ENCODE measurements around the gene HAUS8. TPM values are rescaled to one million over a fixed set of nuclear protein-coding genes. Genes with fewer than 3 reads are reported as not detected.

HAUS8 gene
- polyA plus RNA-seq, 1 donor, result 9.4 TPM

GRCh38 chr19:17075864-17076542 is 751 bp upstream of the HAUS8 start:
- Histone ChIP-seq H3K36me3 (ENCODE audit: control insufficient read depth, insufficient read depth, low read length) (peaks cover 8% of the 10 kb centered on the region), H3K4me3 (ENCODE audit: low read length) (peak overlapping the region; percentile 77), H3K9me3 (ENCODE audit: control insufficient read depth, low read depth, low read length) (no peaks in the 10 kb centered on the region), H3K27ac (ENCODE audit: low read length) (peak overlapping the region; percentile 50), H3K27me3 (ENCODE audit: control insufficient read depth, insufficient read depth, low read length) (no peaks in the 10 kb centered on the region), H3K4me1 (ENCODE audit: control insufficient read depth, insufficient read depth, low read length) (peaks cover 11% of the 10 kb centered on the region)
- 0% methylated on average over 3 of the region's 43 CpGs for WGBS (ENCODE audit: insufficient coverage, low lambda C conversion rate)
- DNase-seq, result peak in 1 of 2 donors; percentile 45

- Histone ChIP-seq H3K27me3 (ENCODE audit: control insufficient read depth, insufficient read depth, low read length) (no peaks in the 10 kb centered on the region), H3K4me3 (ENCODE audit: low read length) (peak overlapping the region; percentile 69), H3K4me1 (ENCODE audit: control insufficient read depth, insufficient read depth, low read length) (peaks cover 11% of the 10 kb centered on the region), H3K36me3 (ENCODE audit: control insufficient read depth, insufficient read depth, low read length) (peaks cover 8% of the 10 kb centered on the region), H3K9me3 (ENCODE audit: control insufficient read depth, low read depth, low read length) (no peaks in the 10 kb centered on the region), H3K27ac (ENCODE audit: low read length) (peak overlapping the region; percentile 60)
- WGBS (ENCODE audit: insufficient coverage, low lambda C conversion rate), result no CpG with 5 or more reads among the region's 11 CpGs
- DNase-seq, result no peak
Measured at GRCh38 chr19:17074634-17075034, 618 bp downstream of the HAUS8 start.

- Histone ChIP-seq H3K27ac (ENCODE audit: low read length) (no peak overlapping the region), H3K4me1 (ENCODE audit: control insufficient read depth, insufficient read depth, low read length) (peaks cover 9% of the 10 kb centered on the region), H3K4me3 (ENCODE audit: low read length) (peak overlapping the region; percentile 69), H3K36me3 (ENCODE audit: control insufficient read depth, insufficient read depth, low read length) (peaks cover 8% of the 10 kb centered on the region), H3K9me3 (ENCODE audit: control insufficient read depth, low read depth, low read length) (no peaks in the 10 kb centered on the region), H3K27me3 (ENCODE audit: control insufficient read depth, insufficient read depth, low read length) (no peaks in the 10 kb centered on the region)
- DNase-seq, result peak in 1 of 2 donors; percentile 31
- 93% methylated on average over 3 of the region's 18 CpGs for WGBS (ENCODE audit: insufficient coverage, low lambda C conversion rate)
Measured at GRCh38 chr19:17073869-17074633, 1.2 kb downstream of the HAUS8 start.

- WGBS (ENCODE audit: insufficient coverage, low lambda C conversion rate), result no CpG with 5 or more reads among the region's 7 CpGs
- Histone ChIP-seq H3K4me3 (ENCODE audit: low read length) (no peak overlapping the region), H3K27ac (ENCODE audit: low read length) (no peak overlapping the region), H3K9me3 (ENCODE audit: control insufficient read depth, low read depth, low read length) (no peaks in the 10 kb centered on the region), H3K4me1 (ENCODE audit: control insufficient read depth, insufficient read depth, low read length) (peaks cover 4% of the 10 kb centered on the region), H3K36me3 (ENCODE audit: control insufficient read depth, insufficient read depth, low read length) (peaks cover 19% of the 10 kb centered on the region), H3K27me3 (ENCODE audit: control insufficient read depth, insufficient read depth, low read length) (no peaks in the 10 kb centered on the region)
- peak in 1 of 2 donors; percentile 41 for DNase-seq
Measured at GRCh38 chr19:17070912-17071311, 4.3 kb downstream of the HAUS8 start.

- WGBS (ENCODE audit: insufficient coverage, low lambda C conversion rate), result no CpG with 5 or more reads among the region's 12 CpGs
- Histone ChIP-seq H3K36me3 (ENCODE audit: control insufficient read depth, insufficient read depth, low read length) (peaks cover 19% of the 10 kb centered on the region), H3K4me1 (ENCODE audit: control insufficient read depth, insufficient read depth, low read length) (peaks cover 4% of the 10 kb centered on the region), H3K27me3 (ENCODE audit: control insufficient read depth, insufficient read depth, low read length) (no peaks in the 10 kb centered on the region), H3K4me3 (ENCODE audit: low read length) (no peak overlapping the region), H3K27ac (ENCODE audit: low read length) (no peak overlapping the region), H3K9me3 (ENCODE audit: control insufficient read depth, low read depth, low read length) (no peaks in the 10 kb centered on the region)
- no peak for DNase-seq
Measured at GRCh38 chr19:17070421-17070820, 4.8 kb downstream of the HAUS8 start.

DNA sequence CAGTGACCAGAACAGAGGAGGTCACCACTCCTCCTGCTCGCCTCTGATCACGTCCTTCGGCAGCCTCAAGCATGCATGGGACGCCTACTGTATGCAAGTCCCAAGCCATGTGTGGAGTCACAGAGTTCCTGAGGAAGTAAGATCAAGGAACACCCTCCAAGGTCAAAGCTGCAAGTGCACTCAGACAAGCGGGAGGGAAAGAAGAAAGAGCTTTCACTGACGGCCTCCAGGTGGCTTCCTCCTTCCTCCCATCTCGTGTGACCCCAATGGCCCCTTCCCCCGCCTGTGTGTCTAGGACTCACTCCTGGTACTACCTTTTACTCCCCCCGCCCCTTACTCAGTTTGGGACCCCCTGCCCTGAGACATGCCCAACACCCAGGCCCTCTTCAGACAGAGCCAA is 6.1 kb downstream of the HAUS8 start:
- DNase-seq, result no peak
- Histone ChIP-seq H3K4me3 (ENCODE audit: low read length) (no peak overlapping the region), H3K36me3 (ENCODE audit: control insufficient read depth, insufficient read depth, low read length) (peaks cover 19% of the 10 kb centered on the region), H3K27ac (ENCODE audit: low read length) (no peak overlapping the region), H3K27me3 (ENCODE audit: control insufficient read depth, insufficient read depth, low read length) (no peaks in the 10 kb centered on the region), H3K9me3 (ENCODE audit: control insufficient read depth, low read depth, low read length) (no peaks in the 10 kb centered on the region), H3K4me1 (ENCODE audit: control insufficient read depth, insufficient read depth, low read length) (peaks cover 3% of the 10 kb centered on the region)
- WGBS (ENCODE audit: insufficient coverage, low lambda C conversion rate), result no CpG with 5 or more reads among the region's 9 CpGs

GRCh38 chr19:17063428-17063827 is 11.8 kb downstream of the HAUS8 start:
- Histone ChIP-seq H3K9me3 (ENCODE audit: control insufficient read depth, low read depth, low read length) (no peaks in the 10 kb centered on the region), H3K4me3 (ENCODE audit: low read length) (no peak overlapping the region), H3K4me1 (ENCODE audit: control insufficient read depth, insufficient read depth, low read length) (no peaks in the 10 kb centered on the region), H3K27me3 (ENCODE audit: control insufficient read depth, insufficient read depth, low read length) (no peaks in the 10 kb centered on the region), H3K27ac (ENCODE audit: low read length) (no peak overlapping the region), H3K36me3 (ENCODE audit: control insufficient read depth, insufficient read depth, low read length) (peaks cover 29% of the 10 kb centered on the region)
- WGBS (ENCODE audit: insufficient coverage, low lambda C conversion rate), result 83% methylated on average over 1 of the region's 2 CpGs
- DNase-seq, result no peak

GRCh38 chr19:17061691-17062090 is 13.6 kb downstream of the HAUS8 start:
- Histone ChIP-seq H3K9me3 (ENCODE audit: control insufficient read depth, low read depth, low read length) (no peaks in the 10 kb centered on the region), H3K27ac (ENCODE audit: low read length) (no peak overlapping the region), H3K4me3 (ENCODE audit: low read length) (no peak overlapping the region), H3K4me1 (ENCODE audit: control insufficient read depth, insufficient read depth, low read length) (no peaks in the 10 kb centered on the region), H3K27me3 (ENCODE audit: control insufficient read depth, insufficient read depth, low read length) (no peaks in the 10 kb centered on the region), H3K36me3 (ENCODE audit: control insufficient read depth, insufficient read depth, low read length) (peaks cover 37% of the 10 kb centered on the region)
- WGBS (ENCODE audit: insufficient coverage, low lambda C conversion rate), result no CpG with 5 or more reads among the region's 7 CpGs
- DNase-seq, result no peak

- WGBS (ENCODE audit: insufficient coverage, low lambda C conversion rate), result 83% methylated on average over 1 of the region's 3 CpGs
- Histone ChIP-seq H3K4me1 (ENCODE audit: control insufficient read depth, insufficient read depth, low read length) (no peaks in the 10 kb centered on the region), H3K27me3 (ENCODE audit: control insufficient read depth, insufficient read depth, low read length) (no peaks in the 10 kb centered on the region), H3K4me3 (ENCODE audit: low read length) (no peak overlapping the region), H3K9me3 (ENCODE audit: control insufficient read depth, low read depth, low read length) (no peaks in the 10 kb centered on the region), H3K36me3 (ENCODE audit: control insufficient read depth, insufficient read depth, low read length) (peaks cover 34% of the 10 kb centered on the region), H3K27ac (ENCODE audit: low read length) (no peak overlapping the region)
- no peak for DNase-seq
Measured at GRCh38 chr19:17061205-17061604, 14.0 kb downstream of the HAUS8 start.

GRCh38 chr19:17060802-17061201 is 14.4 kb downstream of the HAUS8 start:
- no peaks in the 10 kb centered on the region for H3K9me3 ChIP-seq (ENCODE audit: control insufficient read depth, low read depth, low read length)
- no peaks in the 10 kb centered on the region for H3K4me1 ChIP-seq (ENCODE audit: control insufficient read depth, insufficient read depth, low read length)
- no peak overlapping the region for H3K4me3 ChIP-seq (ENCODE audit: low read length)
- H3K27ac ChIP-seq (ENCODE audit: low read length), result no peak overlapping the region
- 96% methylated on average over 3 of the region's 3 CpGs for WGBS (ENCODE audit: insufficient coverage, low lambda C conversion rate)
- no peaks in the 10 kb centered on the region for H3K27me3 ChIP-seq (ENCODE audit: control insufficient read depth, insufficient read depth, low read length)
- DNase-seq, result no peak
- peaks cover 31% of the 10 kb centered on the region for H3K36me3 ChIP-seq (ENCODE audit: control insufficient read depth, insufficient read depth, low read length)
